Inflammatory macrophage treated with lipopolysaccharide for 1 hour (primary cell): ENCODE data around the gene COMP.

Experiments
- DNase-seq, 2 donors: peaks; one replicate each; pipeline ENCODE4 v3.0.0-alpha.2; 2020 to 2022

The COMP gene

GRCh38 chr19:18768997-18769891, 21.9 kb downstream of the COMP start:
- DNase-seq, result no peak

GRCh38 chr19:18768046-18768771, 22.9 kb downstream of the COMP start:
- no peak for DNase-seq

GRCh38 chr19:18765224-18765623, 25.9 kb downstream of the COMP start:
- DNase-seq, result no peak

GRCh38 chr19:18764591-18765051, 26.5 kb downstream of the COMP start:
- no peak for DNase-seq

- no peak for DNase-seq
These were observed 27.2 kb downstream of the COMP start for GRCh38 chr19:18763674-18764590.

GRCh38 chr19:18762125-18763023, 28.7 kb downstream of the COMP start:
- no peak for DNase-seq

GRCh38 chr19:18761531-18762110, 29.5 kb downstream of the COMP start:
- no peak for DNase-seq

- no peak for DNase-seq
These were observed 30.4 kb downstream of the COMP start for GRCh38 chr19:18760440-18761383.

GRCh38 chr19:18759995-18760426, 31.1 kb downstream of the COMP start:
- DNase-seq, result no peak

- DNase-seq, result no peak
These were observed 31.7 kb downstream of the COMP start for GRCh38 chr19:18759304-18759994.

GRCh38 chr19:18756896-18757295, 34.2 kb downstream of the COMP start:
- DNase-seq, result no peak

GRCh38 chr19:18754501-18754900, 36.6 kb downstream of the COMP start:
- DNase-seq, result no peak

- no peak for DNase-seq
These were observed 39.5 kb downstream of the COMP start for GRCh38 chr19:18751571-18751970.

- DNase-seq, result no peak
These were observed 40.7 kb downstream of the COMP start for GRCh38 chr19:18750295-18750970.

GRCh38 chr19:18749362-18750231, 41.5 kb downstream of the COMP start:
- DNase-seq, result no peak

- DNase-seq, result no peak
These were observed 44.4 kb downstream of the COMP start for GRCh38 chr19:18746401-18747325.

GRCh38 chr19:18745931-18746330, 45.2 kb downstream of the COMP start:
- no peak for DNase-seq
